Hindlimb muscle (tissue), 1 donor: ENCODE data around the gene ZNF823. TPM values are rescaled to one million over a fixed set of nuclear protein-coding genes. Genes with fewer than 3 reads are reported as not detected.
"Not testable (repeated sequence)": the region's sequence is repeated elsewhere in the genome, so short reads cannot be mapped to it uniquely, and the experiment has no call there.

Experiments used
- DNase-seq: peaks from one replicate; pipeline ENCODE4 v3.0.0-alpha.2; 2013
- polyA plus RNA-seq: library from polyadenylated mRNA; unstranded; fragments of 120-200 nt; gene quantifications from one replicate; pipeline ENCODE4 v1.2.1, GENCODE V29; 2013; ENCODE audit not compliant: insufficient read length

Gene ZNF823
- 3.7 TPM for polyA plus RNA-seq

- DNase-seq: peak; percentile 98
Observed at GRCh38 chr19:11738746-11739620, at the start of gene ZNF823. TSS of gene ZNF823 (minus strand) at chr19:11738946. CDS start at chr19:11738819, 127 bp downstream.

DNA sequence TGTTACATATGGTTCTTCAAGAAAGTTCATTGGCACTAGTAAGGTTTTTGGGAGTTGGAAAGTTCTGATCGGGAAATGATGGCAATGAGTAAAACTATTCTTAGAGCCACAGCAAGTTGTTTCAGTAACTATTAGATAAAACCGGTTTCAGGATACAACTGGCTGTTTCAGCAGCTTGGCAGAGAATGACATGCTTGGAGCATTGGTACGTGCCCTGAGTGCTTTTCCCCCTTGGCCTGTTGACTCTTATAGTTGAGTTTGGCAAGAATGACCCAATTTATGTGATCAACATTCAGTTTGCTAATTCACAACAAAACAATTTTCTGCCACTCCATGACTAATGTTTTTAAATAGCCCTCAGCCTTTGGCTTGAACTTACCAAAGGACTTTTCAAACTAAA lies 48.8 kb upstream of the ZNF823 start:
- no peak for DNase-seq

GRCh38 chr19:11784356-11784755 lies 45.6 kb upstream of the ZNF823 start:
- DNase-seq: no peak

DNA sequence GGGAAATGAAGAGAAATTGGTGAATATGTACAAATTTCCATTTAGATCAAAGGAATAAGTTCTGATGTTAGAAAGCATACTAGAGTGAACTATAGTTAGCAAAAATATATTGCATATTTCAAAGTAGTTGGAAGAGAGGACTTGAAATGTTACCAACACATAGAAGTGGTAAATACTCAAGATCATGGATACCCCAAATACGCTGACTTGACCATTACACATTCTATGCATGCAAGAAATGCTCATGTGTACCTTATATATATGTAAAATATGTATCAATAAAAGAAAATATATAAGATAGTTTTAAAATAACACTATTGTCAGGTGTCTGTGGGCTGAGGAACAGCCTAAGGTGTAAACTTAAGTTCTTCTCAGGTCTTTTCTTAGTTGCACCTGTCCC lies 45.0 kb upstream of the ZNF823 start:
- no peak for DNase-seq

- no peak for DNase-seq
Observed at GRCh38 chr19:11781295-11782057, 42.7 kb upstream of the ZNF823 start.

DNA sequence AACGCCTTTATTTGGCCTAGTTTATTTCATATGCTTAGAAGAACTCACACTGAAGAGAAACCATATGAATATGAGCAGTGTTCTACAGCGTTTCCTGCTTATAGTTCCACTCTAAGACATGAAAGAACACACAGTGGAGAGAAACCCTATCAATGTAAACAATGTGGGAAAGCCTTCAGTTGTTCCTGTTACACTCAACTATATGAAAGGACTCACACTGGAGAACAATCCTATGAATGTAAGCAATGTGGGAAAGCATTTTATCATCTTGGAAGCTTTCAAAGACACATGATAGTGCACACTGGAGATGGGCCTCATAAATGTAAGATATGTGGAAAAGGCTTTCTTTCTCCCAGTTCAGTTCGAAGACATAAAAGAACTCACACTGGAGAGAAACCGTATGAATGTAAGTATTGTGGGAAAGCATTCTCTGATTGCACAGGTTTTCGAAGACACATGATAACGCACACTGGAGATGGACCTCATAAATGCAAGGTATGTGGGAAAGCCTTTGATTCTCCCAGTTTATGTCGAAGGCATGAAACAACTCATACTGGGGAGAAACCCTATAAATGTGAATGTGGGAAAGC lies 41.8 kb upstream of the ZNF823 start:
- DNase-seq: no peak

GRCh38 chr19:11776669-11777068 lies 37.9 kb upstream of the ZNF823 start:
- DNase-seq: not testable (repeated sequence)

DNA sequence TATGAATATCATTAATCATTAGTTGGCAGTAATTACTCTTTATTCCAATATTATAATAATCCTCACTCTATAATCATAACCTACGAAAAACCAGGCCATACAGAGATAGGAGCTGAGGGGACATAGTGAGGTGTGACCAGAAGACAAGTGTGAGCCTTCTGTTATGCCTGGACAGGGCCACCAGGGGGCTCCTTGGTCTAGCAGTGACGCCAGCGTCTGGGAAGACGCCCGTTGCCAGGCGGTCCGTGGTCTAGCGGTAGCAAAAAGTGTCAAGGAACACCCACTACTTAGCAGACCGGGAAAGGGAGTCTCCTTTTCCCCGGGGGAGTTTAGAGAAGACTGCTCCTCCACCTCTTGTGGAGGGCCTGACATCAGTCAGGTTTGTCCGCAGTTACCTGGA lies 32.8 kb upstream of the ZNF823 start:
- not testable (repeated sequence) for DNase-seq

DNA sequence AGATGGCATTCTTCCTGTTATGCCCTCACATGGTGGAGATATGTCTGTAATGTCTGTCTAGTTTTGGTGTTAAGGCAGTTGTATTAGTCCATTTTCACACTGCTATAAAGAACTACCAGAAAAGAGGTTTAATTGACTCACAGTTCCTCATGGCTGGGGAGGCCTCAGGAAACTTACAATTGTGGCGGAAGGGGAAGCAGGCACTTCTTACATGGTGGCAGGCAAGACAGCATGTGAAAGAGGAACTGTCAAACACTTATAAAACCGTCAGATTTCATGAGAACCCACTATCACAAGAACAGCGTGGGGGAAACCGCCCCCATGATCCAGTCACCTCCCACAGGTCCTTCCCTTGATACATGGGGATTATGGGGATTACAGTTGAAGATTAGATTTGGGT lies 31.2 kb upstream of the ZNF823 start:
- no peak for DNase-seq

DNA sequence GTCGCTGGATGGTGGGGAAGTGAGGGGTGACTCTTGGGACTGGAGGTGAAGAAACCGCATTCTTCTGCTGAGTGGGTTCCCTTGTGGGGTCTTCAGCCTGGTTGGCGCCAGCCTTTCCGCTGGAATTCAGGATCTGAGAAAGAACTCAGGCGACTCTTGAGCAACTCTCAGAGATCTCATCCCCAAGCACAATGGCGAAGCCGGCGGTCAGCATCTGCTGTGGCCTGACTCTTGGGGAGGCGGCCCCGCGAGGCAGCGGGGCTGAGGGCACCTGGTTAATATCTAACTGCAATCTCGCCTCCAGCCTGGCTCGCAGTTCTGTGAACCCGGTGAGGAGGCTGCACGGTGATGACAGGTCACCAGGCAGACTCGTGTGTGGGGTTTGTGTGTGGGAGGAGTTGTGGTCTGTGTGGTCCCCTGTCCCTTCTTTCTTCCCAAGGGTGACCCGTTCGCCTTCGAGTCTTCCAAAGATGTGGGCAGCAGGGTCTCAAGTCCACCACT lies 28.9 kb upstream of the ZNF823 start:
- DNase-seq: peak; percentile 30

DNA sequence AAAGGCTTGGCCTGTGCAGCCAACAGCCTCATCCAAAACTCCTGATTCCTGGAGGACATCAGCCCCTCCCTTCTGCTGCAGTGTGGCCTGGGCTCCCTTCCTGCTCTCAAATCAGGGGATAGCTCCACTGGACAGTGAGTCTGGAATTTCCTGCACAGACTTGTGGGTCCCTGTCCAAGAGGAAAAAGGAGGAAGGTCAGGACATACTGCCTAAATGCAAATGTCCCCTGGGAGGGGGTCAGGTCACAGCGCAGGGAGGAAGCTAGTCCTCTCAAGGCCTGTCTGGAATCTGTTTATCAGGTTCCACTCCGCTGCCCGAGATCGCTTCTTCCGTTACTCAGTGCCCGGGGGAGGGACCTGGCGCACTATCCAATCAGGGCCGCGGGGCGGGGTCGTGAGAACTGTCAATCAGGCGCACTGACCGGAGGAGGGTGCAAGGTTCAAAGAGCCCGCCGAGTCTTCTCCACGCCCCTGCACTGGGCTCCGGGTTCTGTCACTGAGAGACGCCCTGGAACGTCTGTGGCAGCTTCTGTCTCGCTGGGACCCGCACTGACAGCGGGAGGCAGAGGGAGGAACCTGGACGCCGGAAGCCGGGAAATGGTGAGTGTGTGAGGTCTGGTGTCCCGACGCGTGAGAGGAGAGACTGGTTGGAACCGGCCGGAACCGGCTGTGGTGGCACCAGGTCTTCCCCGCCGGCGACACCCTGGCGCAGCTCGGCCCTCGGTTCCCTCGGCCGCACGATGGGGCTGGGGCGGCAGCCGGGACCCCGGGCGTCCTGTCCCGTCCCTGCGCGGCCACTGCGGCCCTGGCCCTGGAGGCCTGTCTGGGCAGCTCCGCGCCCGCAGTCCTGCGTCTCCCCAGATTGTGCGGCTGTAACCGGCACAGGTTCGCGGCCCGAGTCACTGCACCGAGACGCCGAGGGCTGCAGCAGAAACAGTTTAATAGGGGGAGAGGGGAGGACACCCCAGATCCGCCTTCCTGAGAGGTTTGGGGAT lies 28.1 kb upstream of the ZNF823 start, which contains the start of gene ZNF441:
Gene ZNF441, plus strand, starts transcription at position 404 of the 995 bp plus-strand sequence. Its CDS starts 194 bp downstream, at position 598.
- DNase-seq: peak; percentile 95

GRCh38 chr19:11763611-11764010 lies 24.9 kb upstream of the ZNF823 start:
- no peak for DNase-seq

DNA sequence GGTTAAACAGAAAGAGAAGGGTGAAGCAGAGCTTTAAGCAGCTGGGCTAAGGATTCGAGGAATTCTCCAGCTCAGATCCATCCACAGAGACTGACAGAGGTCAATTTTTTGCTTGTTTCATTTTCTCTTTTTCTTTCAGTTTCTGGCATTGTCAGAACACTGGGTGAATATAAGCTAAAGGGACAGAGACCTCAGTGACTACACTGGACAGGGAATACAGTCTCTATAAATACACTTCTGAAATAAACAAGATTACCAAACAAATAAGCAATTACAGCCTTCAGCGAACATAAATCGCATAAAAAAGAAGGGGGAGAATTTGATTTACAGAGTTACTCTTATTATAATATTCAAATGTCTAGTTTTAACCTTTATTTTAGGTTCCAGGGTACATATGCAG lies 24.4 kb upstream of the ZNF823 start:
- DNase-seq: no peak

DNA sequence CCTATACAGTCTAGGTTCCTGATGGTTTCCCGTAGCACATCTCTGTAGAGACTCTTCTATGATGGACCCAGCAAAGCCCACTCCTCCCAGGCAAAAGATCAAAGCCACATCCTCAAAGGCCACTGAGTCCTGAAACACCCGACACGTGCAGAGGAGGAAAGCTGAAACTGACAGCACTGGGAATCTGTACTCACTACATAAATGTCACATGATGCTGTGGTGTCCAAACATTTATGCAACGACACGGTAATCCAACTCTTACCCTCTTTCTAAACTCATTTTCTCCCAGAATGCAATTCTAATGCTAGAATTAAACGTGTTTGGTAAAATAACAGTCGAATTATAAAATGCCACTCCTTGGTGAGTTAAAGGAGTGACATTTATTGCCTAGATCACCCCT lies 21.1 kb upstream of the ZNF823 start:
- DNase-seq: no peak

DNA sequence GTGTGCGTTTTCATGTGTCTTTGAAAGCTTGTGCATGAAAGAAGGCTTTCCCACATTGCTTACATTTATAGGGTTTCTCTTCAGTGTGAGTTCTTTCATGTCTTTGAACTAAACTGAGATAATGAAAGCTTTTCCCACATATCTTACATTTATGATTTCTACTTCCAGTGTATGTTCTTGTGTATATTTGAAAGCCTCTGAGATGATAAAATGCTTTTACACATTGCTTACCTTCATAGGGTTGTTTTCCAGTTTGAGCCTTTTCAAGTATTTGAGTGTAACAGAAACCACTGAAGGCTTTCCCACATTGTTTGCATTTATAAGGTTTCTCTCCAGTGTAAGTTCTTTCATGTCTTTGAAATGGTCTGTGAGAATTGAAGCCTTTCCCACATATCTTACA lies 18.2 kb upstream of the ZNF823 start:
- DNase-seq: no peak

DNA sequence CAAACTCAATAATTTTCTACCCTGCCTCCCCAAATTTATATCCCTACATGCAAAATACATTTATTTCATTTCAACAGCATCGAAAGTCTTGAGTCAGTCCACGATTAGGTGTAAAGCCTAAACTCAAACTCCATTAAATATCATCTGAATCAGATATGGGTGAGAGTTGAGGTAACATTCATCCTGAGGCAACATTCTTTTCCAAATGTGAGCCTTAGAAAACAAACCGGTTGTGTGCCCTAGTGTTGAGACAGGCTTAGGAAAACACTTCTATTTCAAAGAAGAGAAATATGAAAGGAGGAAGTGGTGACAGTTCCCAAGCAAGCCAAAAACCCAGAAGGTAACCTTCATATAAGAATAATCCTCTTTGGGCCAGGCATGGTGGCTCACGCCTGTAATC lies 15.9 kb upstream of the ZNF823 start:
- no peak for DNase-seq

DNA sequence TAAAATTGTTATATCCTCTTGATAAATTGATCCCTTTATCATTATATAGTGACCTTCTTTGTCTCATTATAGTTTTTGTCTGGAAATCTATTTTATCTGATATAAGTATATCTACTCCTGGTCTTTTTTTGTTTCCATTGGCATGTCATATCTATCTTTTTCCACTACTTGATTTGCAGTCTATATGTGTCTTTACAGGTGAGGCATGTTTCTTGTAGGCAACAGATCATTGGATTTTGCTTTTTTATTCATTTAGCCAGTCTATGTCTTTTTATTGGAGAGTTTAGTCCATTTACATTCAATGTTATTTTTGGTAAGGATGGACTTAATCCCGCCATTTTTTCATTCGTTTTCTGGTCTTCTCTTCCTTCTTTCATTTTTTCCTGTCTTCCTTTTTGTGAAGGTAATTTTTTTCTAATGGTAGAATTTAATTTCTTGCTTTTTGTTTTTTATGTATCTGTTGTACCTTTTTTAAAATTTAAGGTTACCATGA lies 13.5 kb upstream of the ZNF823 start:
- no peak for DNase-seq

GRCh38 chr19:11749751-11750150 lies 11.0 kb upstream of the ZNF823 start:
- no peak for DNase-seq

DNA sequence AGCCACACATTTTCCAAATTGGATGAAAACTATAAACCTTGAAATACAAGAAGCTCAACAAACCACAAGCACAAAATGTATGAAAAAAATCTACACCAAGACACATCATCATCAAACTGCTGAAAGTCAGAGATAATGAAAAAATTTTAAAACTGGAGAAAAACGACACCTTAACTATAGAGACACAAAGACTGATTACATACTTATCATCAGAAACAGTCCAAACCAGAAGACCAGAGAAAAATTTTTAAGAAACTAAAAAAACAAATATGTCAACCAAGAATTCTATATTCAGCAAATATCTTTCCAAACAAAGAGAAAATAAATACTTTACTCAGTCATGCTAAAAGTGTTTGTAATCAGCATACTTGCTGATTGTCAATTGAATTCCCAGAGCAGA lies 8.5 kb upstream of the ZNF823 start:
- DNase-seq: no peak

DNA sequence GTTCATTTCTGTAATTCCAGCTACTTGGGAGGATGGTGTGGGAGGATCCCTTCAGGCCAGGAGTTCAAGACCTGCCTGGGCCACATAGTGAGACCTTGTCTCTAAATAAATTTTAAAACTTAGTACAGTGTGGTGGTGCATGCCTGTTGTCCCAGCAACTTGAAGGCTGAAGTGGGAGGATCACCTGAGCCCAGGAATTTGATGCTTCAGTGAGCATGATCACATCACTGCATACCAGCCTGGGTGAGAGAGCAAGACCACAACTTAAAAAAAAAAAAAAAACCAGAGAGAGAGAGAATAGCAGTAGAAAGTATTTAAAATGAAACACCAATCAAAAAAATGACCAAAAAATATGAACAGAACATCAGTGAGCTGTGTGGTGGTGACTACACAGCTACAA lies 7.1 kb upstream of the ZNF823 start:
- DNase-seq: no peak

DNA sequence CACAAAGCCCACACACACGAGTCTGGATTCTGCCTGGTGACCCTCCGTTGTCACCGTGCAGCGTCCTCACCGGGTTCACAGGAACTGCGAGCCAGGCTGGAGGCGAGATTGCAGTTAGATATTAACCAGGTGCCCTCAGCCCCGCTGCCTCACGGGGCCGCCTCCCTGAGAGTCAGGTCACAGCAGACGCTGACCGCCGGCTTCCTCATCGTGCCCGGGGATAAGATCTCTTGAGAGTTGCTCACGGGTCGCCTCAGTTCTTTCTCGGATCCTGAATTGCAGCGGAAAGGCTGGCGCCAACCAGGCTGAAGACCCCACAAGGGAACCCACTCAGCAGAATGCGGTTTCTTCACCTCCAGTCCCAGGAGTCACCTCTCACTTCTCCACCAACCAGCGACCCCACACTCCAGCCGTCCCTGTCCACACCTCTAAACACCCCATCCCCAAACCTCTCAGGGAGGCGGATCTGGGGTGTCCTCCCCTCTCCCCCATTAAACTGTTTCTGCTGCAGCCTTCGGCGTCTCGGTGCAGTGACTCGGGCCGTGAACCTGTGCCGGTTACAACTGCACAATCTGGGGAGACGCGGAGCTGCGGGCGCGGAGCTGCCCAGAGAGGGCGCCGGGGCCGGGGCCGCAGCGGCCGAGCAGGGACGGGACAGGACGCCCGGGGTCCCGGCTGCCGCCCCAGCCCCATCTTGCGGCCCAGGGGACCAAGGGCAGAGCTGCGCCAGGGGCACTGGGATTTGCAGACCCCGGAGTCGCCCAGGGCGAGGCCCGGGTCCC lies 591 bp downstream of the ZNF823 start:
- DNase-seq: peak; percentile 12
